HepG2 (cell line): ENCODE results near the gene PBX4. TPM values are rescaled to one million over a fixed set of nuclear protein-coding genes. Genes with fewer than 3 reads are reported as not detected.
A peak's percentile ranks its signal among the peaks of the same experiment; 100 is the strongest.

Experiments
- CAMTA2 ChIP-seq: sonication (generic); formaldehyde crosslinking; IDR thresholded peaks from 2 replicates; pipeline ENCODE4 v1.4.0; 2020; ENCODE audit warnings: mild to moderate bottlenecking, missing genetic modification reagents, borderline replicate concordance
- HDAC6 ChIP-seq: fragments of 200-600 bp; sonication (generic); IDR thresholded peaks from 2 replicates; pipeline ENCODE4 v1.7.0; 2017; ENCODE audit warnings: mild to moderate bottlenecking, antibody characterized with exemption, low read length, low read depth
- HMG20A ChIP-seq: IDR thresholded peaks from 2 replicates; pipeline ENCODE4 v1.6.1; 2016; ENCODE audit warnings: borderline replicate concordance
- HMGA1 ChIP-seq: sonication (generic); formaldehyde crosslinking; conservative IDR thresholded peaks from 2 replicates; pipeline ENCODE4 v1.4.0; 2020; ENCODE audit warnings: missing genetic modification reagents
- HNF1B ChIP-seq: sonication (generic); formaldehyde crosslinking; IDR thresholded peaks from 2 replicates; pipeline ENCODE4 v1.5.1; 2020; ENCODE audit warnings: mild to moderate bottlenecking, moderate library complexity, missing genetic modification reagents
- HNRNPLL ChIP-seq: fragments of 200-400 bp; formaldehyde crosslinking; IDR thresholded peaks from 2 replicates; pipeline ENCODE4 v1.6.1; 2017; ENCODE audit warnings: mild to moderate bottlenecking, low read depth, low read length; ENCODE audit not compliant: poor library complexity, severe bottlenecking
- MTF2 ChIP-seq: sonication (generic); formaldehyde crosslinking; IDR thresholded peaks from 2 replicates; pipeline ENCODE4 v1.5.0; 2020; ENCODE audit warnings: missing genetic modification reagents, borderline replicate concordance
- NCOA5 ChIP-seq: sonication (generic); formaldehyde crosslinking; IDR thresholded peaks from 2 replicates; pipeline ENCODE4 v1.4.0; 2020; ENCODE audit warnings: missing genetic modification reagents
- RAD21 ChIP-seq: fragments of 450-650 bp; formaldehyde crosslinking; IDR thresholded peaks from 2 replicates; pipeline ENCODE4 v1.5.0; 2020; ENCODE audit warnings: mild to moderate bottlenecking
- REXO4 ChIP-seq: sonication (generic); formaldehyde crosslinking; IDR thresholded peaks from 2 replicates; pipeline ENCODE4 v1.8.0; 2022; ENCODE audit warnings: missing genetic modification reagents, mild to moderate bottlenecking, borderline replicate concordance
- SP1 ChIP-seq, 2 experiments: fragments of 450-650 bp in 1 of 2; sonication (generic) in 1 of 2; formaldehyde crosslinking in 1 of 2; IDR thresholded peaks; 2 replicates each; pipeline versions ENCODE4 v1.4.0 to v1.6.1; 2016 to 2020; ENCODE audit warnings: missing genetic modification reagents in 1 of 2
- TCF7L2 ChIP-seq: IDR thresholded peaks from 2 replicates; pipeline ENCODE4 v1.6.1; 2011; ENCODE audit warnings: mild to moderate bottlenecking, low read depth, low read length, moderate library complexity
- TRIM22 ChIP-seq: fragments of 450-650 bp; IDR thresholded peaks from 2 replicates; pipeline ENCODE4 v1.6.1; 2017
- ZFY ChIP-seq: sonication (generic); formaldehyde crosslinking; IDR thresholded peaks from 2 replicates; pipeline ENCODE4 v1.4.0; 2020; ENCODE audit warnings: missing genetic modification reagents
- ZMYM4 ChIP-seq: sonication (generic); formaldehyde crosslinking; IDR thresholded peaks from 2 replicates; pipeline ENCODE4 v1.8.1; 2023; ENCODE audit warnings: mild to moderate bottlenecking, missing genetic modification reagents
- ZNF280B ChIP-seq: sonication (generic); formaldehyde crosslinking; IDR thresholded peaks from 2 replicates; pipeline ENCODE4 v1.5.0; 2020; ENCODE audit warnings: missing genetic modification reagents, mild to moderate bottlenecking, borderline replicate concordance
- ZNF709 ChIP-seq: sonication (generic); formaldehyde crosslinking; IDR thresholded peaks from 2 replicates; pipeline ENCODE4 v1.5.0; 2020; ENCODE audit warnings: mild to moderate bottlenecking, missing genetic modification reagents
- ZNF766 ChIP-seq: sonication (generic); formaldehyde crosslinking; IDR thresholded peaks from 2 replicates; pipeline ENCODE4 v1.5.0; 2020; ENCODE audit warnings: missing genetic modification reagents, borderline replicate concordance
- ZSCAN20 ChIP-seq: sonication (generic); formaldehyde crosslinking; IDR thresholded peaks from 2 replicates; pipeline ENCODE4 v1.4.0; 2020; ENCODE audit warnings: missing genetic modification reagents, mild to moderate bottlenecking, borderline replicate concordance
- polyA plus RNA-seq, 8 experiments: library from polyadenylated mRNA; depleted of rRNA in 3 of 8; stranded (reverse) in 7 of 8; unstranded in 1 of 8; fragments of >200 nt; fragmentation: Illumina TruSeq in 4 of 8; extraction: Trizol in 4 of 8; gene quantifications; 2 replicates each; pipeline versions ENCODE4 v1.2.1 to v1.2.3, GENCODE V29; 2011 to 2016; ENCODE audit warnings: low read depth in 4 of 8, missing spikeins in 1 of 8, mixed read lengths in 1 of 8; ENCODE audit not compliant: insufficient read depth in 1 of 8
- total RNA-seq, 5 experiments: library from RNA; depleted of rRNA; stranded (reverse); fragments of >200 nt; fragmentation: Illumina TruSeq; extraction: Trizol; gene quantifications; 2 replicates each; pipeline ENCODE4 v1.2.3, GENCODE V29; 2016; ENCODE audit warnings: low read depth in 1 of 5
- TF ChIP-seq, protein P1 (sequence below): fragments of 450-650 bp; IDR thresholded peaks from 2 replicates; pipeline ENCODE4 v1.6.1; 2016
- TF ChIP-seq, protein P2 (sequence below): sonication (generic); formaldehyde crosslinking; IDR thresholded peaks from 2 replicates; pipeline ENCODE4 v1.8.0; 2022; ENCODE audit warnings: missing genetic modification reagents, low read depth, mild to moderate bottlenecking, borderline replicate concordance
- TF ChIP-seq, protein P3 (sequence below): sonication (generic); formaldehyde crosslinking; IDR thresholded peaks from 2 replicates; pipeline ENCODE4 v1.5.0; 2020; ENCODE audit warnings: missing genetic modification reagents

PBX4 gene
- total and polyA plus RNA-seq, 2 of the 13 experiments (the other 11 are each of a cell fraction or from before 2014, with no cell fraction given), result not detected

DNA sequence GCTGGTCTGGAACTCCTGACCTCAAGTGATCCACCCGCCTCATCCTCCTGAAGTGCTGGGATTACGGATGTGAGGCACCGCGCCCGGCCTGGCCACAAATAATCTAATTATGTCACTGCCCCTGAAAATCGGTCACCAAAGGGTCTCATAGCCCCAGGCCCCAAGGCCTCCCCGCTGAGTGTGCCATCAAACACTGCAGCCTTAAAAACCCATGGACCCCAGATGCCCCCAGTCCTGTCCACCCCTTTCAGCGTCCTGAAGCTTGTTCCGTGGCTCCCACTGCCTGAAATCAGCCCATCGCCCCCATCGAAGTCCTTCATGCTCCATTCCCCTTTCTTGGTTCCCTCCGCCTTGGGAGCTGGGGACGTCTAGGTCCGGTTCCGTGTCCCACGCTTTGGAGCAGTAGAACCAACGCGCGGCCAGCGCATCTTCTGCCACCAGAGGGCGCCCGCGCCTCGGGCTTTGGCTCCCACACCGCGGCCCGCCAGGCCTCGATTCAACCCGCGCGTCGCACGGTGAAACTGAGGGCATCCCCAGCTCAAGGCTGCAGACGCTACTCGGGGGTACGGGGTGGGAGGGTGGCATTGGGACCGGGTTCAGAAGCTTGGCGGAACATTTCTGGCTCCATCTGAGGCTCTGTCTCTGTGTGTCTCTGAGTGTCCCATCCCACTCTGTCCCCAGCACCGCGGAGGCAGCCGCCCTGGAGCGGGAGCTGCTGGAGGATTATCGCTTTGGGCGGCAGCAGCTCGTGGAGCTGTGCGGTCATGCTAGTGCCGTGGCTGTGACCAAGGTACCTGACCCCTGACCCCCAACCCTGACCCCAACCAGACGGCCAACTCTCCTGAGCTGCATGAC, 86.3 kb downstream of the PBX4 start (continued):
- no peak for TF ChIP-seq TCF7L2
- peak; percentile 37 for TF ChIP-seq HNRNPLL
- TF ChIP-seq HMGA1 (CRISPR knock-in tag), result no peak
- no peak for TF ChIP-seq ZSCAN20
- TF ChIP-seq, protein P1, sequence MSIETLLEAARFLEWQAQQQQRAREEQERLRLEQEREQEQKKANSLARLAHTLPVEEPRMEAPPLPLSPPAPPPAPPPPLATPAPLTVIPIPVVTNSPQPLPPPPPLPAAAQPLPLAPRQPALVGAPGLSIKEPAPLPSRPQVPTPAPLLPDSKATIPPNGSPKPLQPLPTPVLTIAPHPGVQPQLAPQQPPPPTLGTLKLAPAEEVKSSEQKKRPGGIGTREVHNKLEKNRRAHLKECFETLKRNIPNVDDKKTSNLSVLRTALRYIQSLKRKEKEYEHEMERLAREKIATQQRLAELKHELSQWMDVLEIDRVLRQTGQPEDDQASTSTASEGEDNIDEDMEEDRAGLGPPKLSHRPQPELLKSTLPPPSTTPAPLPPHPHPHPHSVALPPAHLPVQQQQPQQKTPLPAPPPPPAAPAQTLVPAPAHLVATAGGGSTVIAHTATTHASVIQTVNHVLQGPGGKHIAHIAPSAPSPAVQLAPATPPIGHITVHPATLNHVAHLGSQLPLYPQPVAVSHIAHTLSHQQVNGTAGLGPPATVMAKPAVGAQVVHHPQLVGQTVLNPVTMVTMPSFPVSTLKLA, result no peak
- peak; percentile 90 for TF ChIP-seq RAD21
- TF ChIP-seq SP1 (IDR thresholded peaks at IDR 0.05), result no peak
- no peak for TF ChIP-seq SP1 (CRISPR knock-in tag; IDR thresholded peaks at IDR 0.05)
- no peak for TF ChIP-seq TRIM22
- no peak for TF ChIP-seq ZNF766
- TF ChIP-seq CAMTA2 (CRISPR knock-in tag), result no peak
- no peak for TF ChIP-seq ZNF280B
- TF ChIP-seq, protein P2, sequence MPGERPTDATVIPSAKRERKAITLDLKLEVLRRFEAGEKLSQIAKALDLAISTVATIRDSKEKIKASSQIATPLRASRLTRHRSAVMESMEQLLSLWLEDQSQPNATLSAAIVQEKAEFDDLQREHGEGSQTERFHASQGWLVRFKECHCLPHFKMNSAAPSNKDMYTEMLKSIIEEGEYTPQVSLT (CRISPR knock-in tag), result no peak
- TF ChIP-seq, protein P3, sequence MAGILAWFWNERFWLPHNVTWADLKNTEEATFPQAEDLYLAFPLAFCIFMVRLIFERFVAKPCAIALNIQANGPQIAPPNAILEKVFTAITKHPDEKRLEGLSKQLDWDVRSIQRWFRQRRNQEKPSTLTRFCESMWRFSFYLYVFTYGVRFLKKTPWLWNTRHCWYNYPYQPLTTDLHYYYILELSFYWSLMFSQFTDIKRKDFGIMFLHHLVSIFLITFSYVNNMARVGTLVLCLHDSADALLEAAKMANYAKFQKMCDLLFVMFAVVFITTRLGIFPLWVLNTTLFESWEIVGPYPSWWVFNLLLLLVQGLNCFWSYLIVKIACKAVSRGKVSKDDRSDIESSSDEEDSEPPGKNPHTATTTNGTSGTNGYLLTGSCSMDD (CRISPR knock-in tag), result no peak
- TF ChIP-seq ZNF709, result no peak
- no peak for TF ChIP-seq MTF2 (CRISPR knock-in tag)
- TF ChIP-seq HDAC6, result no peak
- peak; percentile 42; the same call in 1 of the 2 replicates for TF ChIP-seq ZFY (CRISPR knock-in tag)
- no peak for TF ChIP-seq ZMYM4 (CRISPR knock-in tag)
- no peak for TF ChIP-seq REXO4
- TF ChIP-seq NCOA5 (CRISPR knock-in tag), result no peak
- peak; percentile 62 for TF ChIP-seq HNF1B
- TF ChIP-seq HMG20A, result no peak
